GM18526 (cell line): Measurements from ENCODE around the gene RCOR2.

Experiments
- POLR2A ChIP-seq: IDR thresholded peaks from 3 replicates; pipeline ENCODE4 v1.6.1; 2011; ENCODE audit not compliant: insufficient read length; ENCODE audit errors: extremely low read depth

RCOR2 gene

DNA sequence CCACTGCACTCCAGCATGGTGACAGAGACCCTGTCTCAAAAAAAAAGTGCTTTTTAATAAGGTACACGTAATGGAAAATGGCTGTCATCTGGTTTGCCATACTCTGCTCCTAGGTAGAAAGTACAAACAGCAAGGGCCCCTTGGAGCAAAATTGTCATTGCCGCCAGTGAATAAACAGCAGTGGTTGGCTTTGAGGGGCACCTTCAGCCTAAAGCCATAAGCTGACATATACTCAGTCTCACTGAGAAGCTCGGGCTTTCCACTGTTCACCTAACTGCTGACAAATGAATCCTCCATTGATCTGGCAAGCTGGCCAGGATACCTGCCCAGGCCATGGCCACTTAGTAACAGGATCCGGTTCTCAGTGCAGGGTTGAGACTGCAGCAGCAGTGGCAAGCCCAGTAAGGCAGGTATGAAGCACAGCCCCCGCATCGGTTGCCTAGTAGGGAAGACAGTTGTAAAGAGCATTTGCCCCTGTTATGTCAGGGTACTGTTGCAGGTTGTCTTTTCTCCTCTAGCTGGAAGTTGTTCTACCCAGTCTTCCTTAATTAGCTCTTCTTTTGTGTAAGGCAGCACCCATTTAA is 39.2 kb downstream of the RCOR2 start:
- no peak for TF ChIP-seq POLR2A

DNA sequence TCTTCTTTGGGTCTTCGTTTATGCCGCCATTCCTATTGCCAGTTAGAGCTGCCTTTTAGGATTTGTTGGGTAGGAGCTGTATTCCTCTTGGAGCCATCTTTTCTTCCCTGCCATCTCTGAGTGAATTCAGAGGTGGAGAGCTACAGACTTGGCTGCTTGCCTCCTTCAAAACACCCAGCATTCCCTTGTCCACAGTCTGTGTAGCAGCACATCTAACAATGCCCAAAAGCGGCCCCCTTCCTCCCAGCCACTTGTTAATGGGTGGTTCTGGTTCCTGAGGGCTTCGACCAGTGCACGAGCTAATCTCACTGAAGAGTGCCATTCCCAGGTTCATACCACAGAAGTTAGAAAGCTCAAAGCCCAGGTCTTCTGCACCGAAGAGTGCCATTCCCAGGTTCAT is 40.3 kb downstream of the RCOR2 start:
- TF ChIP-seq POLR2A = no peak

DNA sequence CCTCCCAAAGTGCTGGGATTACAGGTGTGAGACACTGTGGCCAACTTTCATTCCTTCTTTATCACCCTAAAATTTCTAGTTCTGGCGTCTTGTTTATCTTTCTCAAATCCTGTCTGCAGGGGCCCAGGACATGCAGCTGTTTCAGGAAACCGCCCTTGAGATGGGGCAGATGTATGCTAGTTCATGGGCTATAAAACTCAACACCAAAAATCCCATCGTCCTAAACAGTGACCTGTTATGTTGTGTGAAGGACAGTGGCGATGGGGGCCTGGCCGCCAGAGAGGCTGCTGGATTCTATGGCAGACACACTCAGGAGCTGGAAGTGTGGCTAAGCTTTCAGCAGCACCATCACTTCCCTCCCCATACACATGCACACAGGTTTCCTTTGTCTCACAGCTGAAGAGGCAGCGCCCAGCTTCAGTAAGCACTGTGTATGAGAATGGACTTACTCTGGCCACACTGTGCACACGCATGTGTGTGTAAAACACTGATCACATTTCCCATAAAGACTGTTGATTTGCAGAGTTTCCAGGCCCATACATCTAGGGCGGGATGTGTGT is 41.4 kb downstream of the RCOR2 start:
- TF ChIP-seq POLR2A = no peak

DNA sequence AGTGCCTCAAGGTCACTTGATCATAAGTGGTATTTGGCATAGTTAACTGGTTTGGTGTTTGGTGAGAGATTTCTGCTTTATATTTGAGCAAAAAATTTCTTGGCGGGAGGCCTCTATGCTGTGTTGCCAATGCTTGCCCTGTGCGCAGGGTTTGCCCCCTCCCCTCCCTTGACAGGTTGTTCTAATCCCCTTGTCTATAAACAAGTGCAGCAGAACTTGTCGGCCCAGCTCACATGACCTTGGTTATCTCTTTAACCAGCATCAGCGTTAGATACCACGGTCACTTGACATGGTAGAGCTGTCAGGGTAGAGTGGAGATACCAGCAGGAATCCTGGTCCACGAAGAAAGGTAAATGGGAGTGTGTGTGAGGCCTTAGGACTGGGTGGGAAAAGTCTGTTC is 42.5 kb downstream of the RCOR2 start:
- no peak for TF ChIP-seq POLR2A

GRCh38 chr11:63873311-63873710 is 43.7 kb downstream of the RCOR2 start:
- TF ChIP-seq POLR2A = no peak

GRCh38 chr11:63872800-63873197 is 44.2 kb downstream of the RCOR2 start:
- TF ChIP-seq POLR2A = no peak

DNA sequence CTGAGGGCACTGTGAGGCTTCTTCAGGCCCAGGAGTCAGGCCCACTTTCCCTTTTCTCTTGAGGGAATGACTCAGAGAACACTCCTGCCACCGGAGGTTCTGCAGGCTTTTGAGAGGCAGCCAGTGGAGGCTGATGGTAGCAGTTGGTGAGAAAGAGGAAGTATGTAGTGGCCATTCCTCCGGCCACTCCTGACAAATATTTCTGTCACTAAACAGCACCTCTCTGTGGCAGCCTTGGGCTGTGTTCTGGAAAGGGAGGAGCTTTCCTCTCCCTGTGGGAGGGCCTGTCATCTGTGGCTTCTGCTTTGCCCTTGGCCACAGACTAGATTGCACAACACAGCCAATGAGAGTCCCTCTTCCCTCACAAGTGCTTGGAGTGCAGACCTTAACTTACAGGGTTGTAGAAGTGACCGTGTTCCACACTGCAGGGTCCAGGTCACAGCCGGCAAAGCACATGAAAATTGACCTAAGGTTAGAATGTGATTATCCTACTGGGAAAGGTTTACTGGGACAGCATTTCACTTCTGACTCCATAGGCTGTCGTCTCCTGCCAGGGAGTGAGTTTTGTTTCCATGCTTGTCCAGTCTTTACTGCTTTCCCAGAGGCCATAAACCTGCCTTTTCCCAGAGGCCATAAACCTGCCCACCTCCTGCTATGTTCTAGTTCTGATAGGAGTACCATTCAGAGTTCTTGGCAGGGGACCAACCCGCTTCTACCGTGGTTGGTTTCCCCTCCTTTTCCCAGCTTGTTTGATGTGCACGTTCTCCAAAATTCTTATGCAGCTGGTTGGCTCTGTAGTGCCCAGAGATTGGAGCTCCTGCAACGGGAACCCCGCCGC is 44.8 kb downstream of the RCOR2 start:
- no peak for TF ChIP-seq POLR2A

DNA sequence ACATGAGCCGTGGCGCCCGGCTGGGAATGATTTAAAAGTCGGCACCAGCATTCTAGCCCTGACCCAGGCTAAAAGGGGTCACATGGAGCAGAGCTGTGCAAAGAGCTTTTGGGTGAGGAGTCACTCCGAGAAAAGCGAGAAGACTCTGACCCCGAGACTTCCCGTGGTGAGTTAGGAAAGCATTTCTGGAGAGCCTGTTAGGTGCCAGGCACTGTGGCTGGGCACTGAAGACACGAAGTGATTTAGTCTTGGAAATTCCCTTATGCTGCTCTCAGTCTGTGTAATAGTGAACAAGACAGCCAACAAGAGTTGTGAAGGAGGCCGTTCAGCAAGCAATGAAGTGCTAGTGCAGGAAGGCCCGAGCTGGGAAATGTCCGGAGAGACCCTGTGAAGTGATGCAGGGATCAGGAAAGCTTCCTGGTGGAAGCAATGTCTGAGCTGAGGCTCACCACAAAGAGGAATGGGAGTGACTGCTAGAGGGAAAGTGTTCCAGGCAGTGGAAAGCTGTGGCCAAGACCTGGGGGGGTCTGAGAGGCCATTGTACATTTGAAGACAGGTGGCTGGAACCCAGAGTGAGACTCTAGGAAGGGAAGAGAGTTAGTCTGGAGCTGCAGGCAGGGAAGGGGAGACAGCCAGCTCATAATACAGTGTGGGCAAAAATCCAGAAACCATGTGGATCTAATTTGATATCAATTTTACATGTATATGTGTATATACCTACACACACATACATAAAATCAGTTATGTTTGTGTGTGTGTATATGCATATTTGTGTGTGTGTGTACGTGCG is 46.4 kb downstream of the RCOR2 start:
- no peak for TF ChIP-seq POLR2A

DNA sequence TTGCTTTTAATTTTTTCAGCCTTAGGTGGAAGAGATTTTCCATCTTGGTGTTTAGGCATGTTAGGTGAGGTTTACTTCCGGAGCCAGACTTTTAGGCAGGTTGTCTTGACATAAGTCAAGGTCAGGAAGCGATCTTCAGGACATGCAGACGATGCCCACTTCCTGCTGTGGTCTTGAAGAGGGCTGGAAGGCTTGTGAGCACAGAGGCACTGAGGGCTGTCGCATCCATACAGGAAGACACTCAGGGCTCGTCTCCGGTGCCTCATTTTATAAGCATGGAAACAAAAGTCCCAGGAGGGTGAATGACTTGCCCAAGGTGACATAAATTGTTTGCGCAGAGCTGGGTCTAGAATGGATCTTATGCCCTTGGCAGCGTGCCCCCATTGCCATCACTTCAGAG is 47.3 kb downstream of the RCOR2 start:
- TF ChIP-seq POLR2A = no peak

DNA sequence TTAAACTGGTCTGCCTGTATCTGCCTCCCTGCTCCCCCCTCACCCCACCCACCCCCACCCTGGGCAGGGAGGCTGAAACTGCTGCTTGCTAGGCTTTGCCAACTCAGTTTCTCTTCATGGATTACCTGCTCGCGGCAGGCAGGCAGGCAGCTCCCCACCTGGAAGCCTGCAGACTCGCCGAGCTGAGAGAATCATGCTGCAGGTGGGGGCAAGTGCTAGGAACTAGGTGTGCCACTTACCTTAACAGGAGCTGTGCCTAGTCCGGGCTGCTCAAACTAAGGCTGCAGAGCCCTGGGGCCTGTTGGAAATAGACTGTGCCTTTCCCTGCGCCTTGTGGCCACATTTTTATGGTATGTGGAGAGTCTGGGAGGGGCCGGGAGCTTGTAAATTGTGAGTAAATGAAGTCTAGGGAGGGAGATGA is 47.8 kb downstream of the RCOR2 start:
- no peak for TF ChIP-seq POLR2A

DNA sequence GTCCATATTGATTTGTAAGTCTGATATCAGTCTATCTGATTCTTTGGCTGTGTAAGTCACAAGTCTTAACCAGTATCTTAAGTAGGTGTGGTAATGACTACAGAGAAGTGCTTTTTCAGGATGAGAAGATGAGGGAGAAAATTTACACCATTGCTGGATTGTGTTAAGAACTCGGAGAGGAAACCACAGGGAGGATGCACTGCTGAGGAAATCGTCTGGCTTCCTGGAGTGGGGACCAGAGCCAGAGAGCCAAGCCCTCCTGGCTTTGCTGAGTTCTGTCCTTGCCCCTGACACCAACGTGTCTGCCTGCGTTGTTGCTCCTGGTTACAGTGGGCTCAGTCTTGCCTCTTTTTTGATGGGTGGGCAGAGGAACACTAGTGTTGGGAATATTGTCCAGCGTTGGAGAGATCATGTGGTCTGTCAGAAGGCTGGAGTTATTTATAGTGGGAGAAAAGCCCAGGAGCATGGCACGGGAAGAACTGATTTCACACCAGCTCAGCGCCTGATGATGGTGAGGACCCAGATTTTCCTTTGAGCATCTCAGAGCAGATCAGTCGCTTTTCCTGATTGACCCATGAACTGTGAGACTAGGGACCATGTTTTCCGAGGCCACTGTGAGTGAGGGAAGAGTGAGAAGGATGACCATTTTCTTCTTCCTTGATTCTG is 48.4 kb downstream of the RCOR2 start:
- TF ChIP-seq POLR2A = no peak

DNA sequence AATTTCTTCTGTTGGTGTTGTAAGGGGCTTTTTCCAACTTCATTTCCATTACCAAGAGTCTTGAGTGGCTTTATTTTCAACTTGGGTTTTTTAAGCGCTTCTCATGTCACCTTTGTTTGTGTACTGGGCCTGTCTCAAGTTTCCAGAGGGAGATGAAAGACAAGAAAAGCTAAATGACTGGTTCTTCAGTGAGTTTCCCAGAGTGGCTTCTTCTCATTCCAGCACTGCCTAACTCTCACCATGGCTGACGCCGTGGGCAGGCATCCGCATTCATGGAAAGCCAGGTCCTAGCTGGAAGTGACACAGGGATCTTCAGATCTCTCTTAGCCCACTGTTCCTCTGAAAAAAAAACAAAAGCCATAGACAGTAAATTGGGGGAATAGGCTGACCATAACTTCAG is 49.5 kb downstream of the RCOR2 start:
- TF ChIP-seq POLR2A = no peak

DNA sequence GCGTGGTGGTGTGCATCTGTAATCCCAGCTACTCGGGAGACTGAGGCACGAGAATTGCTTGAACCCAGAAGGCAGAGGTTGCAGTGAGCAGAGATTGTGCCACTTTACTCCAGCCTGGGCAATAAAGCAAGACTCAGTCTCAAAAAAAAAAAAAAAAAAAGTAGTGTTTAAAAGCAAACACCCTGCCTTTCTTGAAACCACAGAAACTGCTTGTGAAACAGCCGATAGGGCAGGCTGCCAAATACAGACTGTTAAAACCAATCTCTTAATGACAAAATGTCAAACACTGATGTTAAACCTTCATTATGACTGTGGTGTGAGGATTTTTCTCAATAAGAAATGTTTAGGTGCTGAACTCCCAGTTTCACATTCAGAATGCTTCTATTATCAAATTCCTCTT is 50.8 kb downstream of the RCOR2 start:
- TF ChIP-seq POLR2A = no peak

GRCh38 chr11:63862923-63863322 is 54.0 kb downstream of the RCOR2 start:
- TF ChIP-seq POLR2A = no peak
